ENCODE measurements around the gene CST3.

- no peak for TF ChIP-seq CTCF (conservative IDR thresholded peaks at IDR 0.05; ENCODE audit: low read depth, low read length)
- no peak for TF ChIP-seq EZH2 (IDR thresholded peaks at IDR 0.05; ENCODE audit: borderline replicate concordance, low read depth, low read length, poor library complexity, severe bottlenecking)
Measured at GRCh38 chr20:23613676-23614075, 24.1 kb downstream of the CST3 start.
